VCaP (cell line): Measurements from ENCODE around the gene ZSCAN9.

Experiments
- H3K27ac ChIP-seq: fragments of 450-650 bp; 2 replicates; pipeline ENCODE4 v1.5.1; 2017
- TF ChIP-seq, protein P1 (sequence below): fragments of 450-650 bp; conservative IDR thresholded peaks from 2 replicates; pipeline ENCODE4 v1.5.1; 2017; ENCODE audit warnings: mild to moderate bottlenecking, moderate library complexity

The ZSCAN9 gene

GRCh38 chr6:28258877-28259777 lies 34.1 kb downstream of the ZSCAN9 start, which contains the start of gene NKAPL:
Gene NKAPL, plus strand, starts transcription at chr6:28259297. Its CDS starts 75 bp downstream, at chr6:28259372.
- TF ChIP-seq, protein P1, sequence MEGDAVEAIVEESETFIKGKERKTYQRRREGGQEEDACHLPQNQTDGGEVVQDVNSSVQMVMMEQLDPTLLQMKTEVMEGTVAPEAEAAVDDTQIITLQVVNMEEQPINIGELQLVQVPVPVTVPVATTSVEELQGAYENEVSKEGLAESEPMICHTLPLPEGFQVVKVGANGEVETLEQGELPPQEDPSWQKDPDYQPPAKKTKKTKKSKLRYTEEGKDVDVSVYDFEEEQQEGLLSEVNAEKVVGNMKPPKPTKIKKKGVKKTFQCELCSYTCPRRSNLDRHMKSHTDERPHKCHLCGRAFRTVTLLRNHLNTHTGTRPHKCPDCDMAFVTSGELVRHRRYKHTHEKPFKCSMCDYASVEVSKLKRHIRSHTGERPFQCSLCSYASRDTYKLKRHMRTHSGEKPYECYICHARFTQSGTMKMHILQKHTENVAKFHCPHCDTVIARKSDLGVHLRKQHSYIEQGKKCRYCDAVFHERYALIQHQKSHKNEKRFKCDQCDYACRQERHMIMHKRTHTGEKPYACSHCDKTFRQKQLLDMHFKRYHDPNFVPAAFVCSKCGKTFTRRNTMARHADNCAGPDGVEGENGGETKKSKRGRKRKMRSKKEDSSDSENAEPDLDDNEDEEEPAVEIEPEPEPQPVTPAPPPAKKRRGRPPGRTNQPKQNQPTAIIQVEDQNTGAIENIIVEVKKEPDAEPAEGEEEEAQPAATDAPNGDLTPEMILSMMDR, result no peak
- no peak within 1 kb of the TSS for H3K27ac ChIP-seq

DNA sequence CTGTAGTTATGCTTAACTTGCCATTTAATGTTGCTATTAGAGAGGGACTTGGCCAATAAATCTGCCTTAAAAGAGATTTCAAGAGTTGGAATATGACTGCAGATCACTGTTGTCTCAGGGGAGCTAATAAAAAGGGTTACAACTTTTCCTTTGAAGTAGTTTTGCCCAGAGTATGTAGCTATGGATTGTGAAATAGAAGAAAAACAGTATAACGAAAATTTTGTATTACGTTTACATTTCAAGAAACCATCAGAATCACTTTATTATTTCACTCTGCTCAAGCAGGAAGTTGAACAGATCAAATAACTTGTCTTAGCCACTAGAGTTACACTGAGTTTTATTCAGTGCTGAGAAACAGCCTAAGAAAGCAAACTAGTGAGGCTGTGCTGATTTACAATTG lies 38.8 kb downstream of the ZSCAN9 start:
- H3K27ac ChIP-seq, result no peak overlapping the region
- TF ChIP-seq, protein P1, result no peak

- H3K27ac ChIP-seq, result no peak overlapping the region
- TF ChIP-seq, protein P1, result no peak
Measured at GRCh38 chr6:28264834-28265401, 39.8 kb downstream of the ZSCAN9 start.

DNA sequence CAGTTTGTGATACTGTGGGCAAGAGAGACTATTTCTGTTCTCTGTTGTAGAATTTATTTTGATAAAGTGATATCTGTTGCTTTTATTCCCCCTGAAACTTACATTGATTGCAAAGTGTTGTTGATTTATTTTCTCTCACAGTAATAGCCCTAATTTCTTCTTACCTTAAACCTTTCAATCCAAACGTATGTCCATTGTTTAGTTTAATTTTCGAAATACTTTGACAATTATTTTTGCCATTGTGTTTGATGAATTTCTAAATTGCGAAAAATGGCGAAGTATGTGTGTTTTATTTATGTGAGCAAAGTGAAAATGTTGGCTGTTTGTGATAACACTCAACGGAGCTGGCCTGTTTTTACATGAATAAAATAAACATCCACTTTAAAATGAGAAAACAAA lies 41.5 kb downstream of the ZSCAN9 start:
- peak overlapping the region; percentile 77; the same call in 1 of the 2 replicates for H3K27ac ChIP-seq
- TF ChIP-seq, protein P1, result no peak

GRCh38 chr6:28266962-28267694 lies 42.1 kb downstream of the ZSCAN9 start, which contains the start of gene ZSCAN26:
Gene ZSCAN26, plus strand, starts transcription at chr6:28267143. Its CDS starts 4,777 bp downstream, at chr6:28271920.
- peak within 1 kb of the TSS; percentile 77 for H3K27ac ChIP-seq
- TF ChIP-seq, protein P1, result no peak

GRCh38 chr6:28267695-28268059 lies 42.6 kb downstream of the ZSCAN9 start:
- TF ChIP-seq, protein P1, result no peak
- H3K27ac ChIP-seq, result peak overlapping the region; percentile 77

GRCh38 chr6:28269492-28269891 lies 44.4 kb downstream of the ZSCAN9 start:
- TF ChIP-seq, protein P1, result no peak
- H3K27ac ChIP-seq, result no peak overlapping the region
